NB4 (cell line): Measurements from ENCODE around the gene ATP13A1.

Experiments used
- DNase-seq: peaks from one replicate; pipeline ENCODE4 v3.0.0; 2010; ENCODE audit warnings: low read depth
- H3K4me3 ChIP-seq: one replicate; pipeline ENCODE4 v1.5.1; 2011; ENCODE audit warnings: mild to moderate bottlenecking, low read depth, low read length, moderate library complexity
- CTCF ChIP-seq: IDR thresholded peaks from one replicate; pipeline ENCODE4 v1.5.1; 2012; ENCODE audit warnings: low read depth, low read length
- MAX ChIP-seq: IDR thresholded peaks from 2 replicates; pipeline ENCODE4 v1.6.1; 2011; ENCODE audit warnings: low read depth, low read length
- MYC ChIP-seq: IDR thresholded peaks from 2 replicates; pipeline ENCODE4 v1.6.1; 2011; ENCODE audit warnings: low read depth, low read length
- POLR2A ChIP-seq: IDR thresholded peaks from 2 replicates; pipeline ENCODE4 v1.6.1; 2011; ENCODE audit warnings: mild to moderate bottlenecking; ENCODE audit not compliant: insufficient read length; ENCODE audit errors: extremely low read depth

ATP13A1 gene

GRCh38 chr19:19624032-19624570 is 39.4 kb downstream of the ATP13A1 start:
- H3K4me3 ChIP-seq, result no peak overlapping the region
- TF ChIP-seq MYC (no peak), MAX (no peak), POLR2A (no peak), CTCF (no peak)
- DNase-seq, result no peak

- no peak for DNase-seq
- TF ChIP-seq POLR2A (no peak), MAX (no peak), MYC (no peak), CTCF (no peak)
Observed at GRCh38 chr19:19623383-19623782, 40.1 kb downstream of the ATP13A1 start.

GRCh38 chr19:19619849-19620210 is 43.6 kb downstream of the ATP13A1 start:
- H3K4me3 ChIP-seq, result no peak overlapping the region
- DNase-seq, result no peak
- no peak for TF ChIP-seq MAX
- TF ChIP-seq MYC, result no peak
- no peak for TF ChIP-seq POLR2A
- no peak for TF ChIP-seq CTCF

More at GRCh38 chr19:19623383-19623782, 40.1 kb downstream of the ATP13A1 start:
- H3K4me3 ChIP-seq, result no peak overlapping the region

DNA sequence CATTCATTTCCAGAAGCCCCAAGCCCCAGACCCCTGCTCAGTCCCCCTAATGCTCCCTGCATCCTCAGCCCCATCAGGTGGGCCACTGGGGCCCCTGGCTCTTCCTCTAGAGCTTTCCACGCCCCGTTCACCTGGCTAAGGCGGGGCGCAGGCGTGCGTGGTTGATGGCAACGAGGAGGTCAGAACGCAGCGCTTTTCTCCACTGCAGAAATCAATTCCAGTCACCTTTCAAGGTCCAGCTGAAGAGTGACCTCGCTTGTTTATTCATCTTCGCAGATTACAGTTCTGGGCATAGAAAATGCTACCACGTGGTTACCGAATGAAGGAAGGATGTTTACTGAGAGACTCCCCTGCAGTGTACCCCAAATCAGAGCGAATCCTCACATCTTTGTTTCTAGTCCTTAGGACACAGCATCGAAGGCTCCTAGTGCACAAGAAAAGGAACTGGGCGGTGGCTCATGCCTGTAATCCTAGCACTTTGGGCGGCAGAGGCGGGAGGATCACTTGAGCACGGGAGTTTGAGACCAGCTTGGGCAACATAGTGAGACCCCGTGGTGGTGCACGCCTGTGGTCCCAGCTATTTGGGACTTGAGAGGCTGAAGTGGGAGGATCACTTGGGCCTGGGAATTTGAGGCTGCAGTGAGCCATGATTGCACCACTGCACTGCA is 44.2 kb downstream of the ATP13A1 start:
- H3K4me3 ChIP-seq, result no peak overlapping the region
- TF ChIP-seq CTCF, result no peak
- TF ChIP-seq MAX, result no peak
- TF ChIP-seq MYC, result no peak
- TF ChIP-seq POLR2A, result no peak
- no peak for DNase-seq

DNA sequence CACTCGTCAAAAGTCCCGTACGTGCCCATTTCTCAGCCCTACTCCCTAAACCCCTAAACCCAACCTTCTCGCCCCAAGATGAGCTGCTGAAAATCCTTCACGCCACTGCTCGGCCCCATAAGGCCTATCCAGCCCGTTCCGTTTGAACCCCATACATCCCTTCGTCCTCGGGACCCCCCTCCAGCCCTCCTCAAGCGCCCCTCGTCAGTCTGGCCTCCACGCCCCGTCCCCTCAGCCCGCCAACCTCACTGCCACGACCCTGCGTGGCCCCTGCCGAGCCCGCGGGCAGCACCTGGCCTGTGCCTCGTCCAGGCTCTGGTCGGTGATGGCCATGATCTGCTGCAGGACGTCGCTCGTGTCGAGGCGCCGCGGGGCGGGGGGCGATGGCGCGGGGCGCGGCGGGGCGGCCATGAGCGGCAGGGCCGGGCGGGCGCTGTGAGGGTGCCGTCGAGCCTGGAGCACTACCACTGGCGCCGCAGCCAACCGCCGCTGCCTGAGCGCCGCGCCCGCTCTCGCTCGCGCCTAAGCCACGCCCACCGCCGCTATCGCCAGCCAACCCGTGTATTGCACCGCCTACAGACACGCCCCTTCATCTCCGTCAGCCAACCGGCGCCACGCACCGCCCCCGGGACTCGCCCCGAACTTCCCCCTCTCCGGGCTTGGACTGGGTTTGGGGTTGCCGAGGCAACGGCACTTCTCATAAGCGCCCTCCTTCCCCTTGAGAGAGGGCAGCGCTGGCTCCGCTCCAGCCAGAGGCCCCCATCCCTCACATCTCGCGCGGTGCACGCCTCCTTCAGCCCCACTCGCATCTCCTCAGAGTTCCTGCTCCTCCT is 45.0 kb downstream of the ATP13A1 start, which contains the start of gene PBX4:
Gene PBX4, minus strand, starts transcription at position 469 of the 833 bp plus-strand sequence. Its CDS starts 58 bp downstream, at position 411.
- H3K4me3 ChIP-seq, result peak within 1 kb of the TSS; percentile 43
- peak; percentile 97 for DNase-seq
- TF ChIP-seq MAX (peak; percentile 74), MYC (peak; percentile 69), CTCF (no peak), POLR2A (peak; percentile 47)
